GM19193 (cell line): ENCODE measurements around the gene ALG8.

Source experiments
- POLR2A ChIP-seq: IDR thresholded peaks from 4 replicates; pipeline ENCODE4 v1.6.1; 2011; ENCODE audit not compliant: insufficient read depth, insufficient read length; ENCODE audit errors: extremely low read depth

Gene ALG8

DNA sequence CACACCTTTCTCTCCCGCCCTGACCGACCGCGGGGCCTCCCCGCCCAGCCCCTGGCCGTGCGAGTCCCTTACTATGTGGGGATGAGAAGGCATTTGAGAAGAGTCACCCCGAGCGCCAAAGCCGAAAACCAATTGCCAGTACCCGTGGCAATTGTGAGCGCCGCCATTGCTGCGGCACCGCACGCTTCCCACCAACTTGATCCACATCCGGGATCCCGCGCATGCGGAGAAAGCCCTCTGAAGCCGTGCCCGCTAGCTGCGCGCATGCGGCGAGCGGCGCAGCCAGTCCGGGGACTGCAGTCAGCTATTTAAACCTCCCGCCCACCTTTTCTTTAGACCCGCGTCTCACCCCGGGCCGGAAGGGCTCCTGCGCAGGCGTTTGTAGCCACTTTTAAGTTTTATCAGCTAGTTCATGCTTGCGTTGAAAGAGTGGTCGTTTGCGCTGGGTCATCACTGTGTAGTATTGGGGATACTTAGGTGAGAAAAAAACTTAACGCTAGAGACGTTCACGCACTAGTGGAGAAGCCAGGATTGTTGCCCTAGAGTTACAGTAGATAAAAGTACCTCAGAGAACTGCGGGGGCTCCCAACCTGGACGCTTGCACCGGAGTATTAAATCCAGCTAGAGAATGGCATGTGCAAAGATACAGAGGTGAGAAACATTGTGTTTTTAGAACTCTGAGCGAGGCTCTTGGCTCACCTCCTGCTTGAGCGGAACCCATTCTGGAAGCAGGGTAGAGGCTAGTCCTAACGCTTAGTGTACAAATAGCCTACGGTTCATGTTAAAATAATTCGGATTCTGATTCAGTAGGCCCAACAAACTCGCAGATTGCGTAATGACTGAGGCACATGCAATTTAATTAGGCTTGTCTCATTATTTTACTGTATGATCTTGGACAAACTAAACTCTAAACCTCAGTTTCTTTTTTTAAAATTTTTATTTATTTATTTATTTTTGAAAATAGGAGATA is at the start of gene ALG8:
Gene ALG8, minus strand, starts transcription at position 205 of the 970 bp plus-strand sequence. Its CDS starts 38 bp downstream, at position 167.
- TF ChIP-seq POLR2A, result peak; percentile 94

DNA sequence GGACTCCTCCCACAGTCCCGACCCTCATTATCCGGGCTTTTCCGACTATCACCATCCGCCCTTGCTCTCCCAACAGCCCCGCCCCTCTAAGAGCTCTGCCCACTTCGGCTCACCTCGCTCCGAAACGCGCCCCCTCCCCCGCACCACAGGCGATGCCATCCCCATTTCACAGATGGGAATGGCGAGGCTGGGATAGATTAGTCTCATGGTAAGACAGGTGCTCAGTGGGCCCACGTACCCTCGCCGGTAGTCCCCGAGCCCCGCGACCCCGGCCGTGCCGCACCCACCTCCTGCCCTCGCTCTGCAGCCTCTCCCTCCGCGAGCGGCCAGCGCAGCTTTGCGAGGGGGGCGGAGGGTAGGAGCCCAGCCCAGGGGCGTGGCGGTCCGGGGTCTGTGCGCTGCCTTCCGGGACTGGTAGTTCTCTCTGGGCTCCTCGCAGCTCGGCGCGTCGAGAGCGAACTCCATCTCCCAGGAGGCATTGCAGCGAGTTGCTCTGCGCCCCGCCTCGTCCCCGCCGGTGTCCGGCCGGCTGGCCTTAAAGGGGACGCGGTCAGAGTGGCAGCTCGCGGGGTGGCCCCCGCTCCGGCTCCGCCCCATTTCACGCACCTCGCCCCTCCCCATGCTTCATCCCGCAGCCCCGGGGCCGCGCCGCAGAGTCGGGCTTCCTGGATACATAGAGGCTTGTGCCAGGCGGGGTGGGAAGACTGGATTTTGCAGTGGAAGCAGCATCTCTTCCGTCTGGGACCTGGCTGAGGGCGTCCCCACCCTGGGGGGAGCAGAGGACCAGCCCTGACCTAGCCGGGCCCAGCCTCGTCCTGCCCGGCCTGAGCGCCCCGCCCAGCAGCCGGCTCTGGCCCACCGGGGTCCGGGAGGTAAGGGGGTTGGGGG is 49.1 kb upstream of the ALG8 start, which contains the start of the genes KCTD21 and USP35:
Gene KCTD21, minus strand, starts transcription at position 341 of the 888 bp plus-strand sequence. CDS start 14,072 bp downstream, outside the sequence.
Gene USP35, plus strand, starts transcription at position 634 of the 888 bp plus-strand sequence. CDS start 7,327 bp downstream, outside the sequence.
- peak; percentile 50 for TF ChIP-seq POLR2A

DNA sequence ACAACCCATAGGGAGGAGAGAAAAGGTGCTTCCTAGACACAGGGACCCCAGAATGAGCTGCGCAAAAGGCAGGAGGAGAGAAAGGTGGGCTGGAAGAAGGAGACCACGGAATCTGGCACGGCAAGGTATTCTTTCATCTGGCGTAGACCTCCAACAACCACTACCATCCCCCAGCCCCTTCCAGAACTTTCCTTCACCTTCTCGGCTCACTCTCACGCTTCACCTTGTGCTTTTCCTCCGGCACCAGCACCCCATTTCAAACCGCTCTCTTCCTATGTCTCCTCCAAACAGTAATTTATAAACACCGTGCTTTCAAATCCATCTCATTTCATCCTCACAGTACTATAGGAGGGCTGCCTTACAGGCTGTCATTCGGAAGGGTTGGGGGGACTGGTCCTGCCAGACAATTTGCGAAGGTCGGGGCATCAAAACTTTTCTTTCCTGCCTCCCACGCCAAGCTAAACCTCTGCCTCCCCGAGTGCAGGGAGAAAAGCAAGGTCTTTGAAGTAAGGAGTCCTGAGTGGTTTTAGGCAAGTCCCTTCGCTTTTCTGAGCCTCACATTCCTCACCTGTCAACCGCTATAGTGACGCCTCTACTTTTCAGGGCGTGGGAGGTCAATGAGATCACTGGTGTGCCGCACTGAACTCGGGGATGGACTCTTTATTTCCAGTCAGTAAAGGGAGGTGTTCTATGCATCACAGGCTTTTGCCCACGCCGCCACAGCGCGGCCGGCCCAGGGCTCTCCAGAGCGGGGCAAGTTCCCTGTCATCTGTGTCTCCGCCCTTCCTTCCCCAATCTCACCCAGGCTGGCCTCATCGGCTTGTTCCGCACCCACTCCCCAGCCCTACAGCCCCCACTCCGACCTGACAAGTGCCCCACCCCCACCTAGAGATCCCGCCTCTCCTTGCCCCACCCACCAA is 48.2 kb upstream of the ALG8 start:
- no peak for TF ChIP-seq POLR2A

DNA sequence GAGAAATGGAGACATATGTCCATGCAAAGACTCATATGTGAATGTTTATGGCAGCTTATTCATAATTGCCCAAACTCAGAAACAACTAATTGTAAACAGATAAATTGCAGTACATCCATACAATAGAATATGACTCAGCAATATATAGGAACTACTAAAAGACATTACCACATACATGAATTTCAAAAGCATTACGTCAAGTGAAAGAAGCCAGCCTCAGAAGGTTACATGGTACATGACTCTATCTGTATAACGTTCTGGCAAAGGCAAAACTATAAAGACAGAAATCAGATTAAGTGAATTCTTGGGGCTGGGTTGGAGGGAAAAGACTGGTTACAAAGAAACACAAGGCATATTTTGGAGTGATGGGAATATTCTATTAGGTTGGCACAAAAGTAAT is 41.8 kb upstream of the ALG8 start:
- no peak for TF ChIP-seq POLR2A

GRCh38 chr11:78180751-78181150 is 41.3 kb upstream of the ALG8 start:
- TF ChIP-seq POLR2A, result no peak

DNA sequence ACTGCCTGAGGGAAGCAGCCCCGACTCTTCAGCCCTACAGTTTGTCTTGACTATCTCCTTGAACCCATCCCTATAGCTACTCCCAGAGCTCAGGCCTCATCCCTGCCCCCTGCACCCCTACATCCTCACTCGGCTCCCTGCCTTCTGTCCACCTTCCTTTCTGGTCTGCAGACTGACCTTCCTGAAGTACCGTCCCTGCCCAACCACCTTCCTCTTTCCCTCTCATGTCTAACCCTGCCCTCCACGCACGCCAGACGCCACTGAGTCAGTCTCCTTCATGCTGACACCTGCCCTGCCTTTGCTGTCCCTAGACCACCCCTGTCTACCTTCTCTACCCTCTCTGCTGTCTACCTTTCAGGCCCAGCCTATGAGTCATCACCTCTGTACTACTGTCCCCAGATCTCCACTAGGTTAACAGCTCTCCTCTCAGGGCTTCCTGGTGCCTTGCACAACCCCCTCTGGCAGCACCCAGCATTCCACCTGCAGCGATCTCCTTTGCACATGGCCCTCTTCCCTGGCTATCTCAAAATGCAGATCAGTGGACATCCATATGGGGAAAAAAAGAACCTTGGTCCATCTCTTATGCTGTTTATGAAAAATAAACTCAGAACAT is 40.1 kb upstream of the ALG8 start:
- TF ChIP-seq POLR2A, result no peak

- TF ChIP-seq POLR2A, result no peak
These were observed 37.8 kb upstream of the ALG8 start for GRCh38 chr11:78177216-78177615.

GRCh38 chr11:78176605-78177141 is 37.2 kb upstream of the ALG8 start:
- TF ChIP-seq POLR2A, result no peak

- no peak for TF ChIP-seq POLR2A
These were observed 32.5 kb upstream of the ALG8 start for GRCh38 chr11:78171951-78172350.

DNA sequence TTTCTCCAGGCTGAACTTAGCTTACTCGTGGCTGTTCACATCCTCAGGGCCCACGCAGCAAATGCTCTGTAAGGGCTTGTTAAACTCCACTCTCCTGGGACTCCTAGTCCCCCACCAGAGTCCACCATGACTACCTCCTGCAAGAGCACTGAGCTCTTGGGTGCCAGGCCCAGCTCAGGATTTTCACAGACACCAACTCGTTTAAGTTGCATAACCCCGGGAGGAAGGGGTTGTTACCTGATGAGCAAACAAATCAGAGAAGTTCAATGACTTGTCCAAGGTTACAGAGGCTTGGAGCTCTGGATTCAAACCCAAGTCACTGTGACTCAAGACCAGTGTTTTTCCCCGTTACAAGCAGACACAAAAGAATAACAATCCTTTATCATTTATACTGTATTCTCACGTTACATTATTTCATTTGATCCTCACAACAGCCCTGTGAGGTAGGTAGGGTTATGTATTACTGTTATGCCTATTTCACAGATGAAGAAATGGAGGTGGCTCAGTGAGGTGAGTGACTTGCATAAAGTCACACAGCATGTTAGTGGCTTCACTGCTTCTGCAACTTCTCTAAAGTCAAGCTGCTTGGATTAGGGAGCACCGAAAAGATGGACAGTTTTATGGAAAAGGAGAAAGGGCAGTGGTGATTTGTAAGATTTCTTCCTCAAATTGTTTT is 31.6 kb upstream of the ALG8 start:
- TF ChIP-seq POLR2A, result no peak

DNA sequence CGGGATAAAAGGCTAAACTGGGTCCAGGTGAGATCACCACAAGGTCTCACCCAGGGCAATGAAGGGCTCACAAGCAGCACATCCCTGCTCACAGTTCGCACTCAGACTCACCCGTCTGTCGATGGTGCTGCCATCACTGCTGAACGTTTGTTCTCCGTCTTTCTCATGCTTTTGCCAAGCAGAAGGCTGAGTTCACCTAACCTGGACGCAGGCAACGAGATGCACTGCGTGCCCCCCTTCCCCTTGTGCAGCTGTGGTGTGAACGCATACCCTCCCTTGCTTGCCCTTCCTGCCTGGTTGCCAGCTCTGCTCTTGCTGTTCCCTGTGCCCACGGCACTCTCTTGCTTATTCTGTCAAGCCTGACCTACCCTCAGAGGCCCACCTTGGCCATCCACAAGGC is 31.0 kb upstream of the ALG8 start:
- TF ChIP-seq POLR2A, result no peak

DNA sequence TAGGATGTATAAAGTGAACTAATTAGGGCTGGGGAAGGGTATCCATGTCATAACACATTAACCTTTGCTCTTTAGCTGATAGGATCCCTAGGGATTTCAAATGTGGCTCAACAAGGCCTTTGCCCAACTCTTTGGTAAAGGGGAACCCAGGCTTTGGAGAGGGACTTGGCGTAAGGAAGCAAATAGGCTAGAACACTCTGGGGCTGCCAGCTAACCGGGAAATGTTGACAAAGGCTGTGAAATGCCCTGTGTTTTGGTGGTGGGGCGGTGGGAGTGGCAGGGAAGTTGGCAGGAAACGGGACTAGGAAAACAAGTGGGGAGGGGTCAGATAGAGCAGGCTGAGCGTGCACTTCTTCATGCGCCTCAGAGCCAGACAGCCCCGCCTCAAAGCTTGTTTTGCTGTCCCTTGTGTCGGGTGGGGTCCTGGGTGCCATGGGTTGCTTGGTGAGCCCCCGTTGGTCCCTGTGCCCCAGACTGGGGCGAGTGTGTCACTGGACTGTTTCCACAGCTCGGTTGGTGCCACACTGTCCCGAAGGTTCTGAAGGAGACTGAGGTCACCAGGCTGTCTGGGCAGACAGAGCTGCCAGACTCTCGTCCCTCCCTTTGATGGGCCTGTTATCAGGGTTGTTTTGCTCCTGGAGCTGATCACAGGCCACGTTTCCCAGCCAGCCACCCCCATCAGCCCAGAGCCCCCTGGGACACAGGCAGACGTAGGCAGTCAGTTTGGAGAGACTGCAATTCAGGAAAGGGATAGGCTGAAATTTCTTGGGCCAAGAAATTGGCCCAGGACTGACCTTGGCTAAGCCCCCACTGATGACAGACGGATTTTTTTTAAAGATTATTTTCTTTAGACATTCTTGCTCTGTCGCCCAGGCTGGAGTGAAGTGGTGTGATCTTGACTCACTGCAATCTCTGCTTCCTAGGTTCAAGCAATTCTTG is 29.4 kb upstream of the ALG8 start:
- TF ChIP-seq POLR2A, result no peak
